GM19035 (cell line): ENCODE measurements around the gene RBMS2.

ENCODE experiments used
- ATAC-seq: cut with Tn5 transposase; IDR thresholded peaks from one replicate; pipeline ENCODE4 v1.9.1; 2021; ENCODE audit not compliant: unreplicated experiment

Gene RBMS2

GRCh38 chr12:56629459-56630179, 108.0 kb downstream of the RBMS2 start:
- ATAC-seq, result no peak

GRCh38 chr12:56630180-56630632, 108.6 kb downstream of the RBMS2 start, which contains the start of gene BAZ2A:
TSS of gene BAZ2A (minus strand) at chr12:56630326. CDS start at chr12:56617530, 12,796 bp downstream.
- peak; percentile 62 for ATAC-seq

GRCh38 chr12:56631790-56632700, 110.4 kb downstream of the RBMS2 start:
- ATAC-seq, result no peak

GRCh38 chr12:56632701-56633467, 111.3 kb downstream of the RBMS2 start:
- no peak for ATAC-seq

- ATAC-seq, result no peak
Observed at GRCh38 chr12:56633468-56634241, 112.0 kb downstream of the RBMS2 start.

GRCh38 chr12:56634242-56634836, 112.7 kb downstream of the RBMS2 start:
- ATAC-seq, result no peak

GRCh38 chr12:56634837-56635791, 113.5 kb downstream of the RBMS2 start:
- peak; percentile 27 for ATAC-seq

- peak; percentile 39 for ATAC-seq
Observed at GRCh38 chr12:56635806-56636674, 114.4 kb downstream of the RBMS2 start.

- ATAC-seq, result peak; percentile 50
Observed at GRCh38 chr12:56636675-56637540, 115.3 kb downstream of the RBMS2 start.

- ATAC-seq, result no peak
Observed at GRCh38 chr12:56637621-56638020, 116.0 kb downstream of the RBMS2 start.

- ATAC-seq, result no peak
Observed at GRCh38 chr12:56641219-56641618, 119.6 kb downstream of the RBMS2 start.

GRCh38 chr12:56644654-56645053, 123.0 kb downstream of the RBMS2 start:
- no peak for ATAC-seq

- ATAC-seq, result peak; percentile 0
Observed at GRCh38 chr12:56645201-56645716, 123.6 kb downstream of the RBMS2 start.
